HepG2 (cell line): Measurements from ENCODE around the gene PTGES.

Experiments used
- BCLAF1 ChIP-seq: fragments of 450-650 bp; IDR thresholded peaks from 2 replicates; pipeline ENCODE4 v1.6.1; 2017; ENCODE audit warnings: mild to moderate bottlenecking
- MYNN ChIP-seq: sonication (generic); formaldehyde crosslinking; IDR thresholded peaks from 2 replicates; pipeline ENCODE4 v1.4.0; 2020; ENCODE audit warnings: mild to moderate bottlenecking, low read depth, missing genetic modification reagents
- POLR2A ChIP-seq, 2 experiments: IDR thresholded peaks; 2 replicates each; pipeline ENCODE4 v1.6.1; 2011; ENCODE audit warnings: low read depth in 2 of 2, low read length in 2 of 2, mild to moderate bottlenecking in 1 of 2, moderate library complexity in 1 of 2; ENCODE audit not compliant: insufficient read depth in 1 of 2
- USF2 ChIP-seq, 2 experiments: sonication (generic) in 1 of 2; formaldehyde crosslinking in 1 of 2; IDR thresholded peaks; 2 replicates each; pipeline versions ENCODE4 v1.5.1 to v1.6.1; 2011 to 2020; ENCODE audit warnings: borderline replicate concordance in 1 of 2, low read depth in 1 of 2, low read length in 1 of 2, mild to moderate bottlenecking in 1 of 2, missing genetic modification reagents in 1 of 2, moderate library complexity in 1 of 2

GRCh38 chr9:129693741-129694140 is 59.1 kb downstream of the PTGES start:
- TF ChIP-seq BCLAF1 (no peak), MYNN (no peak), USF2 (IDR thresholded peaks at IDR 0.05; ENCODE audit: low read depth, low read length) (no peak), USF2 (CRISPR knock-in tag; IDR thresholded peaks at IDR 0.05; ENCODE audit: borderline replicate concordance) (no peak), POLR2A (IDR thresholded peaks at IDR 0.05; ENCODE audit: insufficient read depth in 1 of 2, low read depth in 2 of 2, low read length in 2 of 2) (no peak)
